ENCODE measurements around the gene AKAP13. TPM values are rescaled to one million over a fixed set of nuclear protein-coding genes. Genes with fewer than 3 reads are reported as not detected.

Gene AKAP13
- polyA plus RNA-seq, 3 donors: 42.2 to 83.3 (median 49.0) TPM

GRCh38 chr15:85401108-85401774, 20.8 kb downstream of the AKAP13 start:
- no peak overlapping the region for H3K27ac ChIP-seq (ENCODE audit: low read depth, low read length)
- WGBS, 3 donors: 82 to 89% (median 87%) methylated on average over 4 of the region's 4 CpGs

DNA sequence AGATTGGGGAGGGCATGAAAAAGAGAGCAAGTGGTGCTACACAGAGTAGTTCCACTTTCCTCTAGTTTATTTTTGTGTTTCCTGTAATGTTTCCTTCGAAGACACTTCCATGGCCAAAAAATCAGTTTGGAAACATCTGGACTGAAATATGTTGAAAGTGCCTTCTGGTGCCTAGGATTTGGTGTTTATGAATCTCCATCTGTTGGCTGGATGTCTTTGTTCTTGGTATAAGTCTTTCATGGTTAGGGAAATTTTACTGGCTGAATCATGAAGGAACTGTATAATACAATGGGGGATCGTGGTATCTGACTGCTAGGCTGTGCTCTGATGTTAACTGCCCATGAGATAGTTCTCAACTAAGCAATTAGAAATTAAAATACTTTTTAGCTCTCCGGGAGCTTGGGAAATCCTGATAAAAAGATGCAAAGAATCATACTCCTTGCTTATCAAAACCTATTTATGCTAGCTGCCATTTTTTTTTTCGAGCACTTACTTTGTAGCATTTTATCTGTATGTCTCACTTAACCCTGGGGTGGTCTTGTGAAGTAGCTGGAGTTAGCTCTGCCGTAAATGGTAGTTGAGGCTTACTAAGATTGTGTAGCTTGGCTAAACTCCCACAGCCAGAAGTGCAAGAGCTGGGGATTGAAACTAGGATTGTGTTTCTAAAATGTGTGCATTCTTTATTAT, 21.9 kb downstream of the AKAP13 start:
- 66 to 79% (median 72%) methylated on average over 5 of the region's 5 CpGs for WGBS, 3 donors
- H3K27ac ChIP-seq (ENCODE audit: low read depth, low read length): no peak overlapping the region

DNA sequence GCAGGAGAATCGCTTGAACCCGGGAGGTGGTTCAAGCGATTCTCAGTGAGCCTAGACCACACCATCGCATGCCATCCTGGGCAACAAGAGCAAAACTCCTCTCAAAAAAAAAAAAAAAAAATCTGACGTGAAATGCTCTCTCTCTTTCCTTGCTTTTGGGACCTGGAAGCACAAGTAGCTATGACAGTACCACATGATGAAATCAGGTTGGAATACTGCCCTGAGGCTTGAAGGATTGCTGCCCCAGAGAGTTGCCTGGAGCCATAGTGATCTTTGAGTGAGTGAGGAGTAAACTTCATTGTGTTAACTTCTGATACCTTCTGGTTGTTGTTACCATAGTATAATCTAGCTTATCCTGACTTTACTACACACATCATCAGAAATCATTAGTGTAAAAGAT, 23.3 kb downstream of the AKAP13 start:
- no peak overlapping the region for H3K27ac ChIP-seq (ENCODE audit: low read depth, low read length)
- WGBS, 3 donors: 83 to 86% (median 85%) methylated on average over 5 of the region's 5 CpGs

- WGBS, 3 donors: 49 to 63% (median 60%) methylated on average over 4 of the region's 4 CpGs
- no peak overlapping the region for H3K27ac ChIP-seq (ENCODE audit: low read depth, low read length)
These were observed 23.9 kb downstream of the AKAP13 start for GRCh38 chr15:85404176-85404917.

GRCh38 chr15:85404918-85405866, 24.8 kb downstream of the AKAP13 start:
- 78 to 80% (median 78%) methylated on average over 7 of the region's 7 CpGs for WGBS, 3 donors

GRCh38 chr15:85406916-85407315, 26.5 kb downstream of the AKAP13 start:
- no peak overlapping the region for H3K27ac ChIP-seq (ENCODE audit: low read depth, low read length)
- WGBS, 3 donors: 89 to 99% (median 93%) methylated on average over 3 to 4 of the region's 4 CpGs

More at GRCh38 chr15:85404918-85405866, 24.8 kb downstream of the AKAP13 start:
- H3K27ac ChIP-seq (ENCODE audit: low read depth, low read length): no peak overlapping the region

GRCh38 chr15:85407421-85408269, 27.2 kb downstream of the AKAP13 start:
- WGBS, 3 donors: 89 to 95% (median 93%) methylated on average over 6 of the region's 6 CpGs

DNA sequence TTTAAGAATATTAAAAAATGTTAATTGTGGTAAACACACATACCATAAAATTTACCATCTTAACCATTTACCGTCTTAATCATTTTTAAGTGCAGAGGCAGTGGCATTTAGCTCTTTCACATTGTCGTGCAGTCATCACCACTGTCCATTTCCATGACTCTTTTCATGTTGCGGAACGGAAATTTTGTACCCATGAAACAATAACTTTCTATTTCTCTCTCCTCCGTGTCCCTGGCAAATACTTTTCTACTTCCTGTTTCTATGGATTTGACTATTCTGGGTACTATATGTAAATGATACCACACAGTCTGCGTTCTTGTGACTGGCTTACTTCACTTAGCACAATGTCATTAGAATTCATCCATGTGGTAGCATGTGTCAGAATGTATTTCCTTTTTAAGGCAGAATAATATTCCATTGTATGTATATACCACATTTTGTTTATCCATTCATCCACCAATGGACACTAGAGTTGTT, 27.9 kb downstream of the AKAP13 start:
- H3K27ac ChIP-seq (ENCODE audit: low read depth, low read length): no peak overlapping the region

More at GRCh38 chr15:85407421-85408269, 27.2 kb downstream of the AKAP13 start:
- H3K27ac ChIP-seq (ENCODE audit: low read depth, low read length): no peak overlapping the region

DNA sequence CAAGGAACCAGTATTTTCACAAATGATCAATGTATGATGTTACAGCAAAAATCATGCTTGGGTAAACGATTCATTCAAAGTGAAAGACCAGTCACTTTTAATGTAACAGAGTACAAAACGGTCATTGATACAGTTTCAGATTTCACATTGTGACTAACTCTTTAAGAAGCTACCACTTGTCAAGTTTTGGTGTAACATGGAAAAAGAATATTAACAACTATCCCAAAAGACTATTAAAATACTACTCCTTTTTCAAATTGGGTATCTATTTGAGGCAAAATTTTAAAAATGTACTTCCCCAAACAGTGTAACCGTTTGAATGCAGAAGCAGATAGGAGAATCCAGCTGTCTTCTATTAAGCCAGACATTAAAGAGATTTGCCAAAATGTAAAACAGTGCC, 31.7 kb downstream of the AKAP13 start:
- H3K27ac ChIP-seq (ENCODE audit: low read depth, low read length): no peak overlapping the region
- 32 to 46% (median 41%) methylated on average over 3 of the region's 3 CpGs for WGBS, 3 donors

More for the DNA sequence above, 27.9 kb downstream of the AKAP13 start:
- 80 to 93% (median 84%) methylated on average over 6 of the region's 6 CpGs for WGBS, 3 donors

GRCh38 chr15:85412956-85413854, 32.8 kb downstream of the AKAP13 start:
- no peak overlapping the region for H3K27ac ChIP-seq (ENCODE audit: low read depth, low read length)
- WGBS, 3 donors: 51 to 70% (median 54%) methylated on average over 14 of the region's 14 CpGs

DNA sequence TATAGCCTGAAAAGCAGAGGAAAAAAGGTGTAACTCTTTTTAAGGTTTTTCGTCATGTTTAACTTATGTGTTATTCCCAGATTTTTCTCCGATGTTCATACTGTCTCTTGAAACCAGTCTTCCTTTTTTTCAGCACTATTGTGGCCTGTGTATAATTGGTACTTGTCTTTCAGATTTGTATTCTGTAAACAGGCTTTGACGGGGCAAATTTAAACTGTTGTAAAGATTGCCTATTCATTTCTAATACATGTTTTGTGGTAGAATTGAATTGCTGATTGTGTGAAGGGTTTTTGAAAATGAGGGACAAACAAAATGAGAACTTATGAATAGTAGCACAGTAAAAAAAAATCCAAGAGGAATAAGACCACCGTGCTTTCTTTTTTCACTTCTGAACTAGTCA, 33.6 kb downstream of the AKAP13 start:
- WGBS, 3 donors: 82 to 87% (median 82%) methylated on average over 4 of the region's 4 CpGs
- no peak overlapping the region for H3K27ac ChIP-seq (ENCODE audit: low read depth, low read length)

DNA sequence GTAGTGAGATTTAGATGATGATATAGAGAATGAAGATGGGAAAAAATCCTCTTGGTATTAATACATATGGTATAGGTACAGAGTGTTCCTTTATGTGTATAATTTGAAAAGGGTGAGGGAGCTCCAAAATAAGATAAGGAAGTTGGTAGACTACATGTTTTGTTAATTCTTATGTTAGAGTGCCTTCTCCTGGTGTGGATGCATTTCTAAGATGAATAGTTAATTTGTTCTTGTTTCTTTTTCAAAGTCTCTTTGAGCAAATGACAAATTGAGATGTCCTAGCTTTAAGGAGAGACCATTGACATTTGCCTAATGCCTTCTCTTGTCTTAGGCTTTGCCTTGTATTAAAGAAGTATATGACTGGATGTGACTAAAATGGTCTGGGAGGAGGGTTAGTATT, 34.1 kb downstream of the AKAP13 start:
- no peak overlapping the region for H3K27ac ChIP-seq (ENCODE audit: low read depth, low read length)

DNA sequence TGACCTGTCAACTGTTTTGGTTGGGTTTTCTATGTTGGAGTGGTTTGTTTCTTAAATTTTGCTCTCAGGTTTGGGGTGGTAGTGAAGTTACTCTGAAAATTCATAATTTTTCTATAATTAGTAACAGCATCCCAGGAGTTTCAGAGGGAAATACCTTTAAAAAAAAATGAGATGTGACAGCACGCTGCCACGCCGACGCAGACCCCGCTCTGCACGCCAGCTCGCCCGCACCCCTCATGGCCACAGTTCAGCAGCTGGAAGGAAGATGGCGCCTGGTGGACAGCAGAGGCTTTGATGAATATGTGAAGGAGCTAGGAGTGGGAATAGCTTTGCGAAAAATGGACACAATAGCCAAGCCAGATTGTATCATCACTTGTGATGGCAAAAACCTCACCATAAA, 34.6 kb downstream of the AKAP13 start:
- 97 to 98% (median 98%) methylated on average over 10 of the region's 10 CpGs for WGBS, 3 donors
- no peak overlapping the region for H3K27ac ChIP-seq (ENCODE audit: low read depth, low read length)

- H3K27ac ChIP-seq (ENCODE audit: low read depth, low read length): no peak overlapping the region
- 89 to 96% (median 91%) methylated on average over 2 of the region's 2 CpGs for WGBS, 3 donors
These were observed 35.4 kb downstream of the AKAP13 start for GRCh38 chr15:85415783-85416182.

DNA sequence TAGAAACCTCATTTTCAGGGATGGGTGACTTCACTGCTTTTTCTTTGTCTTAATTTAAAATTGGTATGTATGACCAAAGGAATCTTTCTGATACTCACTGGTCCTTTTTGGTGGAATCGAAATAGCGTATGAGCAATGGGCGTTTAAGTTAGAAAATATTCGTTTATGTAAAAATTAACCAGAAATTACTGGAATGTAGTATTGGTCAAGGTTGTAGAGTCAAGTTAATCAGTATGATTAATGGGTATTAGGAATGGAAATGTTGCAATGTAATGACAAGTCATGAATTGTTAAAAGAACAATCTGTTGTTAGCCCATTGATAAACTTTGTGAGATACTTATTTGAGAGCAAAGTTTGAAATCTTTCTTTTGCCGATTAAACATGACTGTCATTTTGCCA, 36.9 kb downstream of the AKAP13 start:
- no peak overlapping the region for H3K27ac ChIP-seq (ENCODE audit: low read depth, low read length)
- WGBS, 3 donors: 46 to 96% (median 95%) methylated on average over 5 of the region's 5 CpGs

GRCh38 chr15:85419161-85419560, 38.8 kb downstream of the AKAP13 start:
- WGBS, 3 donors: 76 to 89% (median 78%) methylated on average over 5 of the region's 5 CpGs
- H3K27ac ChIP-seq (ENCODE audit: low read depth, low read length): no peak overlapping the region

All from adipose tissue (tissue), 3 donors.